ENCODE data around the gene TGFB2.

DNA sequence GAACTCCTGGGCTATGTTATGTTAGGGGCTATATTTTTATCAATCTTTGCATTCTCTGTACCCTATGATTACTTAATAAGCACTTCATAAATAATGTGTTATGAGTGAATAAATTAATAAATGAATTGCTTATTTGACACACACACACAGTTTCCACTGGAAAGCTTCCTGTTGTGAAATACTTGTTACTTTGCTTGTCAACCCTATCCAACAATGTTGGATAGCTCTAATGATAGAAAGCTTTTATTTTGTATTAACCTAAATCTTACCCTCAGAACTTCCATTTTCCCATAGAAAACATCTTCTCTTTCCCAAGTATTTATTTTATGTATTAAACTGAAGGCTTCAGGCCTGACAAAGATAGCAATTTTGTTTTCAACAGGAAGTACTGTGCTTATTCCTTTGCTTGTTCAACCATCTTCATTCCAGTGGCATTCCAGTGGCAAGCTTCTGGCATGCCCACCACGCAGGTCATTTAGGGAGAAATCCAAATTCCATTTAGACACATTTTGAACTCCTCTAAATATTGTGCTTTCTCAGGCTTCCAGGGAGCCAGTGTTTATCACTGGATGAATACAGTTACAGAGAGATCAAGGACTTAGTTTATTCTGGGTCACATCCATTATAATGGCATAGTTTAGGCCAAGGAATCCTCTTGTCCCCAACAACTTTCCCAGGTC lies 134.4 kb downstream of the TGFB2 start:
- TF ChIP-seq CTCF (IDR thresholded peaks at IDR 0.05; ENCODE audit: extremely low read depth in 1 of 2, insufficient read depth in 1 of 2, low read depth in 1 of 2, low read length in 2 of 2) (no peak), POLR2AphosphoS5 (IDR thresholded peaks at IDR 0.05; ENCODE audit: insufficient read depth, low read depth, low read length) (no peak), POLR2A (IDR thresholded peaks at IDR 0.05; ENCODE audit: low read depth, low read length) (no peak), EZH2 (IDR thresholded peaks at IDR 0.05; ENCODE audit: borderline replicate concordance, low read depth, low read length, severe bottlenecking) (no peak), JUN (IDR thresholded peaks at IDR 0.05; ENCODE audit: borderline replicate concordance, insufficient read depth, insufficient read length, low read depth) (no peak), MYC (IDR thresholded peaks at IDR 0.05; ENCODE audit: low read depth, low read length) (no peak), GATA2 (IDR thresholded peaks at IDR 0.05; ENCODE audit: insufficient read depth, insufficient read length, low read depth, low read length) (no peak)
- TF ChIP-seq, protein P1, sequence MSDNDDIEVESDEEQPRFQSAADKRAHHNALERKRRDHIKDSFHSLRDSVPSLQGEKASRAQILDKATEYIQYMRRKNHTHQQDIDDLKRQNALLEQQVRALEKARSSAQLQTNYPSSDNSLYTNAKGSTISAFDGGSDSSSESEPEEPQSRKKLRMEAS (IDR thresholded peaks at IDR 0.05; ENCODE audit: insufficient read depth, insufficient read length) = no peak
